ENCODE results near the gene PAK1.

PAK1 gene

GRCh38 chr11:77435972-77436371 is 37.9 kb downstream of the PAK1 start:
- no peak for DNase-seq

GRCh38 chr11:77431813-77432212 is 42.1 kb downstream of the PAK1 start:
- DNase-seq: no peak

GRCh38 chr11:77428598-77428997 is 45.3 kb downstream of the PAK1 start:
- DNase-seq: no peak

DNA sequence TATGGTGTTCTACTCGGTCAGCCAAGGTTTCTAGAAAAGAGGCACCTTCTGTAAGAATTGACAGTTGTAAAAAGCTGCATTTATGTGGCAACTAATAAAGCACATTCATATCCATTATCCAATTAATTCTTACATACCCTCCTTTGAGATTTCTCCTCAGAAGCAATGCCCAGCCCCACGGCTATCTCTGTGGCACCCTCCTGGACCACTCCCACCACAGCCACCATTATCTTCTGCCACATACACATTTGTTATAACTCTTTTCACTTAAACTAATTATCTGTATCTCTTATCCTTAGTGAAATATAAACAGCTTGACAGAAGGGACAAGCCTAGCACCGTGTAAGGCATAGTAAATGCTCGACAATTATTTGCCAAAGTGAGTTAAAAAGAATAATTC is 48.5 kb downstream of the PAK1 start:
- DNase-seq: no peak

- no peak for DNase-seq
These were observed 49.2 kb downstream of the PAK1 start for GRCh38 chr11:77424644-77425043.

- DNase-seq: no peak
These were observed 50.3 kb downstream of the PAK1 start for GRCh38 chr11:77423624-77424023.

DNA sequence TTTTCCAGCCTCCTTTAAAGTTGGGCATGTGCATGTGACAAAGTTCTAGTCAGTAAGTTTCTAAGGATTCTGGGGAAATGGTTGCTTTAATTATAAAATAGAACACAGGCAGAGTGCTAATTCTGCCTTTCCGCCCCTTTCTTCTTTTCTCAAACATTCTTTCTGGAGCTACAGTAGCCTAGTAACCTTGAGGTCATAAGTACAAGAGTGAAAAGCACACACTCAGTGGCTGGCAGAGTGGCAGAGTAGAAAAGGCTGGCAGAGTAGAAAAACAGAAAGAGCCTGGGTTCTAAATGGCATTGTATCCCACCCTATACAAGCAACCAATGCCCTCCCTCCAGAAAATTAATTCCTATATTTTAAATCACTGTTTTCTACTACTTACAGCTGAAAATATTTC is 51.2 kb downstream of the PAK1 start:
- DNase-seq: no peak

DNA sequence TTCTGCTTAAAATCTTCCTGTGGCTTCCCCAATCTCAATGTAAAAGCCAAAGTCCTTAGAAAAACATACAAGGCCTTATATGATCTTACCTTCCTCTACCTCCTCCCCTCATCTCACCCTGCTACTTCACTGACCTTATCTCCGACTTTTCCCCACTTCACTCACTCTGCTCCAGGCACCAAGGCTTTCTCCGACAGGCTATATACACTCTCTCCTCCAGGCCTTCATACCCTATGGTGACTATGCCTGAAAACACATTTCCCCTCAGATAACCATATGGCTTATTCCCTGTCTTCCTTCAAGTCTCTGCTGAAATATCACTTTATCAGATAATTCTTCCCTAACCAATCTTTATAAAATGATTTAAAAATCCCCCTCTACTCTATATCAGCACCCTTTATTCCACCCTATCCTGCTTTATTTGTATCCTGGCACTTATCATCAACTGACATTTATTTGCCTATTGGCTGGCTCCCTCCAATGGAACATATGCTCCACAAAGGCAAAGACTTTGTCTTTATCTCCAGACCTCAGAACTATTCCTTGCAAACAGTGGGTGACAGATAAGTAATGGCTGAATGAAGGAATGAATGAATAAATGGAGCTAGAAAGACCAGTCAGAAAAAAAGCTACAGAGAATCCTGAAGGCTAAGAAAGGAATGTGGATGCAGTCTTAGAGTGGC is 52.7 kb downstream of the PAK1 start:
- no peak for DNase-seq

GRCh38 chr11:77418971-77419597 is 54.8 kb downstream of the PAK1 start:
- DNase-seq: no peak

- no peak for DNase-seq
These were observed 55.5 kb downstream of the PAK1 start for GRCh38 chr11:77418155-77418970.

- DNase-seq: no peak
These were observed 57.5 kb downstream of the PAK1 start for GRCh38 chr11:77416357-77416756.

GRCh38 chr11:77413850-77414460 is 59.9 kb downstream of the PAK1 start:
- DNase-seq: no peak

GRCh38 chr11:77412814-77413213 is 61.1 kb downstream of the PAK1 start:
- no peak for DNase-seq

DNA sequence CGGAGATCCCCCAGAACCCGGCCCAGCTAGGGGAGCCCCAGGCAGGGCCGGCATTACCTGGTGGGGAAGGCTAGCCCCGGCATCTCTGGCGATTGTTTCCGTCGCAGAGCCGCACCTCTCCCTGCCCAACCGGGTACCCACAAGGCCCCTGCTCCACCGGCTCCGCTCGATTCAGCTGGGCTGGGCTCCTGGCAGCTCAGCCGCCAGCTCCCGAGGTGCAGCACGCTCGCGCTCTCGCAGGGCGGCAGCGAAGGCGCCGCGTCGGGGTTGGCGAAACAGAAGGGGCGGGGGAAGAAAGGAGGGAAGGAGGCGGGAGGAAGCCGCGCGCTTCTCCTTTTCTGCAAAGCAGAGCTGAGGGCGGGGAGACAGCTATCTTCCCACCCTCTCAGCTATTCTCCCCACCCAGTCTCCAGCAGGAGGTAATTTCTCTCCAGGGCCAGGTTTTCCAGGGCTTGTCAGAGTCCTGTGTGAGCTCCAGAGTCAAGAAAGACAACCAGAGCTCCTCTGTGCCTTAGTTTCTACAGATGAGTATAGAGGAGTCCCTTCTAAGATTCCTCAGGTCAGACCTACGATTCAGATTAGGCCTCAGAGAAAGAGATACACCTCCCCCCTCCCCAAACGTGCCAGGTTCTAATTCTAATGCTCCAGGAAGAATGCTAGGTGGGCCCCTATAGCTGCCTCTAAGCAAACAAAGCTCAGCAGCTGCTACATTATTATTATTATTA is 62.0 kb downstream of the PAK1 start:
- DNase-seq: no peak

- DNase-seq: no peak
These were observed 62.7 kb downstream of the PAK1 start for GRCh38 chr11:77411137-77411707.

- no peak for DNase-seq
These were observed 63.6 kb downstream of the PAK1 start for GRCh38 chr11:77410076-77410827.

GRCh38 chr11:77409046-77409445 is 64.8 kb downstream of the PAK1 start:
- no peak for DNase-seq

DNA sequence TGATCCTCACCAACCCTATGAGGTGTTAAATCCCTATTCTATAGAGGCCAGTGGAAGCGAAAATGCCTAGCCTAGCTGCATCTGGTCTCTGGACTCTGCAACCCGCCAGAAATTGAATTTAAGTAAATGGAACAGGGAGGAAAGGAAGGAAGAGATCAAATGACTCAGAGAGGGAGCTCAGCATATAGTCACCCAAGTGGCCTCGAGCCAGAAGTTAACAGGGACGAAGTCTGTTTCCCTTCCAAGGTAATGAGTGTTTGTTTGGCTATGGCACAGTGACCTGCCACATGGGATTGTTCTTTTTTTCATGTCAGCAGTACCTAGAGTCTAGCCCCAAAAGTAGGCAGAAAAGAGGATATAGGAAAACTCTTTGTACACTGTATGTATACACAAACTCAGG is 66.3 kb downstream of the PAK1 start:
- DNase-seq: no peak

DNA sequence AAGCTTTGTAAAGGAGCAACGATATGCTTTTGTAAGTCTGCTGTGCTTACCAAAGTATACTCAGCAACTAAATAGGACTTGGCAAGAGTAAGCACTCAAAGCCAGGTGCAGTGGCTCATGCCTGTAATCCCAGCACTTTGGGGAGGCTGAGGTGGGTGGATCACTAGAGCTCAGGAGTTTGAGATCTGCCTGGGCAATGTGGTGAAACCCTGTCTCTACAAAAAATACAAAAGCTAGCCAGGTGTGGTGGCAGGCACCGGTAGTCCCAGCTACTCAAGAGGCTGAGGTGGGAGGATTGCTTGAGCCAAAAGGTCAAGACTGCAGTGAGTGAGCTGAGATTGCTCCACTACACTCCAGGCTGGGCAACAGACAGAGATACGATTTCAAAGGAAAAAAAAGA is 67.5 kb downstream of the PAK1 start:
- DNase-seq: no peak

- no peak for DNase-seq
These were observed 70.7 kb downstream of the PAK1 start for GRCh38 chr11:77403211-77403610.

DNA sequence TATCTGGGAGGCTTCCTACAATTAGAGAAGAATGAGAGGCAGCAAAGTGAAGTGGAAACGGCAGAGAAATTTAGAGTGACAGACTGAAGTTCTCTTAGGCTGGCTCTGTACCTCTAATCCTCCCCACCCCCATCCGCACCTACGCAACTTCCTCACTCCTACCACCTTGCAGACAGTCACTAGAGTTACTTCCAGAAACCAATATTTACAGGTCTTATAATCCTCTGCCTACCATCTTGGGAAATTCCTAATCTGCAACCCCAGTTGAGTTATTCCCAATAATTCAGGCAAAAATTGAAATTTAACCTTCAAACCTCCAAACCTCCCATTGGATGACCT is 71.7 kb downstream of the PAK1 start:
- no peak for DNase-seq

All from NCI-H1930 (cell line).